A549 (cell line): ENCODE data around the gene LASP1. TPM values are rescaled to one million over a fixed set of nuclear protein-coding genes. Genes with fewer than 3 reads are reported as not detected.
A peak's percentile ranks its signal among the peaks of the same experiment; 100 is the strongest.

ENCODE experiments used
- ATAC-seq, 2 experiments: fragments of 200-7000 bp in 1 of 2; fragments of >200 bp in 1 of 2; cut with Nextera tagmentation in 1 of 2; cut with Tn5 transposase in 1 of 2; 3 replicates each; pipeline versions ENCODE4 v1.8.0 to v1.9.1; 2018 to 2020; ENCODE audit warnings: mild to moderate bottlenecking in 1 of 2, moderate library complexity in 1 of 2
- CTCF ChIA-PET: fragments of 300-600 bp; sonication (Branson Sonifier 250); formaldehyde crosslinking; extraction: SDS; loops from one replicate; lab custom pipeline; 2021; ENCODE audit warnings: antibody characterized with exemption, inconsistent platforms; lab: Yijun Ruan, JAX
- POLR2A ChIA-PET: fragments of 350-600 bp; formaldehyde crosslinking; extraction: SDS; loops from one replicate; lab custom pipeline; 2021; ENCODE audit warnings: antibody characterized with exemption, inconsistent platforms; lab: Yijun Ruan, JAX
- DNase-seq, 2 experiments: peaks; one replicate each; pipeline versions ENCODE4 v3.0.0 to v3.0.0-alpha.2; 2011 to 2016; ENCODE audit warnings: low read depth in 1 of 2, low spot score in 1 of 2
- FAIRE-seq: peaks from 2 replicates; lab custom pipeline; 2011; peaks lifted over from hg19 to GRCh38; lab: Jason Lieb, UNC
- H3K27ac ChIP-seq, 2 experiments: fragments of >200 bp; sonication (Bioruptor Twin); formaldehyde crosslinking; 3 replicates each; pipeline ENCODE4 v1.5.1; 2016 to 2017
- H3K4me1 ChIP-seq: fragments of >200 bp; sonication (Bioruptor Twin); formaldehyde crosslinking; 3 replicates; pipeline ENCODE4 v1.6.1; 2016
- H3K4me2 ChIP-seq: fragments of >200 bp; sonication (Bioruptor Twin); formaldehyde crosslinking; 3 replicates; pipeline ENCODE4 v1.6.1; 2016
- H3K4me3 ChIP-seq: fragments of >200 bp; sonication (Bioruptor Twin); formaldehyde crosslinking; 3 replicates; pipeline ENCODE4 v1.5.1; 2016
- H3K9me3 ChIP-seq: fragments of >200 bp; sonication (Bioruptor Twin); formaldehyde crosslinking; 3 replicates; pipeline ENCODE4 v1.6.1; 2016
- BHLHE40 ChIP-seq: IDR thresholded peaks from 2 replicates; pipeline ENCODE4 v1.6.1; 2012; ENCODE audit warnings: low read depth, low read length, inconsistent platforms
- CEBPB ChIP-seq, 2 experiments: fragments of >200 bp in 1 of 2; sonication (Bioruptor Twin) in 1 of 2; formaldehyde crosslinking in 1 of 2; IDR thresholded peaks; 2 replicates each; pipeline ENCODE4 v1.6.1; 2012 to 2016
- CHD2 ChIP-seq: fragments of 150-350 bp; IDR thresholded peaks from 2 replicates; pipeline ENCODE4 v1.6.1; 2014; ENCODE audit warnings: low read length; ENCODE audit not compliant: partially characterized antibody
- CHD4 ChIP-seq: fragments of 200-600 bp; sonication (generic); IDR thresholded peaks from 2 replicates; pipeline ENCODE4 v1.6.1; 2016; ENCODE audit warnings: antibody characterized with exemption, mild to moderate bottlenecking, borderline replicate concordance
- E2F6 ChIP-seq: IDR thresholded peaks from 2 replicates; pipeline ENCODE4 v1.6.1; 2012; ENCODE audit warnings: low read depth, borderline replicate concordance
- EHF ChIP-seq: fragments of 250-450 bp; sonication (Bioruptor Pico); IDR thresholded peaks from 2 replicates; pipeline ENCODE4 v1.5.0; 2020; ENCODE audit warnings: mild to moderate bottlenecking
- EP300 ChIP-seq, 2 experiments: fragments of >200 bp; sonication (Bioruptor Twin); formaldehyde crosslinking; IDR thresholded peaks; 2 replicates in 1 of 2; 3 replicates in 1 of 2; pipeline ENCODE4 v1.6.1; 2016 to 2017
- ESRRA ChIP-seq: fragments of 150-350 bp; IDR thresholded peaks from 2 replicates; pipeline ENCODE4 v1.6.1; 2014; ENCODE audit warnings: mild to moderate bottlenecking, low read length, borderline replicate concordance
- FOSB ChIP-seq: fragments of 250-450 bp; sonication (Bioruptor Pico); IDR thresholded peaks from 2 replicates; pipeline ENCODE4 v1.5.0; 2020; ENCODE audit warnings: mild to moderate bottlenecking, moderate library complexity
- FOSL2 ChIP-seq, 2 experiments: fragments of 450-650 bp in 1 of 2; fragments of >200 bp in 1 of 2; sonication (Bioruptor Twin) in 1 of 2; formaldehyde crosslinking; IDR thresholded peaks; 2 replicates each; pipeline versions ENCODE4 v1.5.0 to v1.6.1; 2016 to 2020; ENCODE audit warnings: mild to moderate bottlenecking in 1 of 2, moderate library complexity in 1 of 2
- GATA3 ChIP-seq: IDR thresholded peaks from 2 replicates; pipeline ENCODE4 v1.6.1; 2012; ENCODE audit warnings: borderline replicate concordance
- HDAC2 ChIP-seq: fragments of 200-600 bp; sonication (generic); IDR thresholded peaks from 2 replicates; pipeline ENCODE4 v1.6.1; 2016
- HEYL ChIP-seq: fragments of 250-450 bp; sonication (Bioruptor Pico); IDR thresholded peaks from 2 replicates; pipeline ENCODE4 v1.8.0; 2021; ENCODE audit warnings: mild to moderate bottlenecking, moderate library complexity
- HMGXB4 ChIP-seq: fragments of 250-450 bp; sonication (Bioruptor Pico); IDR thresholded peaks from 2 replicates; pipeline ENCODE4 v1.5.0; 2021; ENCODE audit warnings: mild to moderate bottlenecking, moderate library complexity, borderline replicate concordance
- HOXB5 ChIP-seq: fragments of 250-450 bp; sonication (Bioruptor Pico); IDR thresholded peaks from 2 replicates; pipeline ENCODE4 v1.5.0; 2020; ENCODE audit warnings: mild to moderate bottlenecking, moderate library complexity
- JUN ChIP-seq, 2 experiments: fragments of >200 bp; sonication (Bioruptor Twin); formaldehyde crosslinking; IDR thresholded peaks; 2 replicates in 1 of 2; 3 replicates in 1 of 2; pipeline ENCODE4 v1.6.1; 2016 to 2017
- JUNB ChIP-seq: fragments of >200 bp; sonication (Bioruptor Twin); formaldehyde crosslinking; IDR thresholded peaks from 2 replicates; pipeline ENCODE4 v1.6.1; 2016
- KDM5A ChIP-seq: fragments of 200-600 bp; sonication (generic); IDR thresholded peaks from 2 replicates; pipeline ENCODE4 v1.6.1; 2016; ENCODE audit warnings: antibody characterized with exemption, mild to moderate bottlenecking
- MAFK ChIP-seq: fragments of 450-650 bp; IDR thresholded peaks from 2 replicates; pipeline ENCODE4 v1.6.1; 2014; ENCODE audit not compliant: partially characterized antibody
- PHF8 ChIP-seq: fragments of 200-600 bp; sonication (generic); IDR thresholded peaks from 2 replicates; pipeline ENCODE4 v1.6.1; 2016; ENCODE audit warnings: low read depth, mild to moderate bottlenecking, antibody characterized with exemption, moderate library complexity, borderline replicate concordance
- POLR2A ChIP-seq: IDR thresholded peaks from 2 replicates; pipeline ENCODE4 v1.6.1; 2012; ENCODE audit warnings: mild to moderate bottlenecking, low read length
- POLR2AphosphoS2 ChIP-seq: conservative IDR thresholded peaks from 2 replicates; pipeline ENCODE4 v1.6.1; 2012; ENCODE audit warnings: low read length, improper control_type of control experiment, inconsistent platforms
- RAD21 ChIP-seq, 2 experiments: fragments of >200 bp in 1 of 2; sonication (Bioruptor Twin) in 1 of 2; formaldehyde crosslinking in 1 of 2; IDR thresholded peaks in 1 of 2; conservative IDR thresholded peaks in 1 of 2; 2 replicates in 1 of 2; 3 replicates in 1 of 2; pipeline ENCODE4 v1.6.1; 2012 to 2018; ENCODE audit warnings: inconsistent platforms in 1 of 2
- RARB ChIP-seq: fragments of 250-450 bp; sonication (Bioruptor Pico); IDR thresholded peaks from 2 replicates; pipeline ENCODE4 v1.8.0; 2021; ENCODE audit warnings: mild to moderate bottlenecking, moderate library complexity
- RCOR1 ChIP-seq: fragments of 150-350 bp; IDR thresholded peaks from 2 replicates; pipeline ENCODE4 v1.6.1; 2014; ENCODE audit warnings: antibody characterized with exemption, low read length, low read depth
- RFX5 ChIP-seq: fragments of 450-650 bp; IDR thresholded peaks from 2 replicates; pipeline ENCODE4 v1.7.1; 2014; ENCODE audit warnings: antibody characterized with exemption, mild to moderate bottlenecking, moderate library complexity
- RNF2 ChIP-seq: fragments of 200-600 bp; sonication (generic); IDR thresholded peaks from 2 replicates; pipeline ENCODE4 v1.6.1; 2016; ENCODE audit warnings: low read depth, mild to moderate bottlenecking, antibody characterized with exemption, moderate library complexity, borderline replicate concordance
- SMC3 ChIP-seq: fragments of >200 bp; sonication (Bioruptor Twin); formaldehyde crosslinking; IDR thresholded peaks from 3 replicates; pipeline ENCODE4 v1.6.1; 2018; ENCODE audit warnings: inconsistent platforms
- TFCP2L1 ChIP-seq: fragments of 250-450 bp; sonication (Bioruptor Pico); IDR thresholded peaks from 2 replicates; pipeline ENCODE4 v1.5.0; 2021; ENCODE audit warnings: mild to moderate bottlenecking
- TP53 ChIP-seq: fragments of 250-450 bp; sonication (Bioruptor Pico); IDR thresholded peaks from 2 replicates; pipeline ENCODE4 v1.5.0; 2021; ENCODE audit warnings: mild to moderate bottlenecking, moderate library complexity
- ZNF302 ChIP-seq: fragments of 250-450 bp; sonication (Bioruptor Pico); IDR thresholded peaks from 2 replicates; pipeline ENCODE4 v1.9.0; 2021; ENCODE audit warnings: inconsistent platforms, mild to moderate bottlenecking, moderate library complexity
- WGBS: methylation state at CpG from one replicate; pipeline ENCODE4 v1.1.6; 2017; ENCODE audit errors: missing lambda C conversion rate; 5-methylcytosine and 5-hydroxymethylcytosine counted together
- polyA plus RNA-seq, 4 experiments: library from polyadenylated mRNA; depleted of rRNA in 3 of 4; stranded (reverse); fragments of >200 nt; fragmentation: RNase III in 1 of 4; extraction: RNeasy Plus Mini Kit Qiagen cat#74134 plus additional on column Dnase treatment in 1 of 4; gene quantifications; 2 replicates in 3 of 4; 3 replicates in 1 of 4; pipeline ENCODE4 v1.2.3, GENCODE V29; 2011 to 2017
- TF ChIP-seq, protein P1 (sequence below): IDR thresholded peaks from 2 replicates; pipeline ENCODE4 v1.6.1; 2012
- TF ChIP-seq, protein P2 (sequence below): fragments of >200 bp; sonication (Bioruptor Twin); formaldehyde crosslinking; IDR thresholded peaks from 3 replicates; pipeline ENCODE4 v1.5.1; 2016
- TF ChIP-seq, protein P3 (sequence below): fragments of 450-650 bp; IDR thresholded peaks from 2 replicates; pipeline ENCODE4 v1.6.1; 2014; ENCODE audit warnings: antibody characterized with exemption

The LASP1 gene
- polyA plus RNA-seq, 2 of the 4 experiments (the other 2 are of a cell fraction): 145 to 281 TPM

DNA sequence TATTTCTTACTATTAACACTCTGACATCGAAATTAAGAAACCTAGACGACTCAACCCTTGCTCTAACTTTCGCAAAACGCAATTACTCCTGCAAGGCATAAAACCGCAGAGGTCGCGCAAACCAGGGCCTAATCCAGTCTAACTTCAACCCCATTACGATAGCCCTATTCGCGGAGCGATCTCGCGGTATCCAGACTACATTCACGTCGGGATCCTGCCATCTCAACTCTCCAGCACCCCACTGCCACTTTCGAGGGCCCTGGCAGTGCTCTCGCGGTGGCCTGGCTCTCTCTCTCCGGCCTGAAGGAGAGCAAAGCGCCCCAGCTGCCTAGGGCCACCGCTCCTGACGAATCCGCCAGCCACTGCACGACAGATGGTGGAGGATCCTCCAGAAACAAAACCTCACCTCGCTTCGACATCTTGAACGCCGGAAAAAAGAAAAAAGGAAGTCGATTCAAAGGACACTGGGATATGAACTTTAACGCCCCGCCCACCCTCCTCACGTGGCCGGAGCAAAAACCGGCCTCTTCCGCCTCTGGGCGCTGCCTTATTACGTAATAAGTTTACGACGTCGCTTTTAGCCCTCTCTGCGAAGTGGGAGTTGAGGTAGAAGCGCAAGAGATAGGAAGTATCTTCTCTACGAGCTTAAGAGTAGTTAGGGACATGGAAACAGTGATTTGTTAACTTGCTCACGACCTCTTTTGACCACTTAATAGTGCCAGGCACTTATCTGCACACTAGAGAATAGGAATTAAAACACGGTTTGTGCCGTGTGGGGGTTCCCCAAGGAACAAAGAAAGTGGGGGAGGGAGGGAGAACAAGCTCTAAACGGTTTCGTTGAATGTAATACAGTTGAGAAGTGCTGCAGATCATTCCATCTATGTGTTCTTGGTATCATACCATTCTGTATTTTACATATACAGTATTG lies 16.3 kb upstream of the LASP1 start, which contains the start of gene RPL23:
RPL23 (minus strand) TSS at position 430 of the 928 bp plus-strand sequence; CDS start at position 419, 11 bp downstream.
- FAIRE-seq (peak; percentile 49), DNase-seq (peak; percentile 93 to 99), ATAC-seq (peak; percentile 91 to 95)
- Histone ChIP-seq H3K4me1 (peaks cover 24% of the 10 kb centered on the region), H3K4me2 (peak within 1 kb of the TSS; percentile 94), H3K9me3 (no peaks in the 10 kb centered on the region), H3K4me3 (peak within 1 kb of the TSS; percentile 87), H3K27ac (peak within 1 kb of the TSS; percentile 85 to 93)
- CTCF ChIA-PET: interaction anchor here (0.7 to 1.7 kb wide), 10 partner anchors 9 to 299 kb away, joined by 3 to 8 read pairs (median 5); partner anchors contain the start of gene LASP1
- 1% methylated on average over 48 of the region's 48 CpGs for WGBS
- POLR2A ChIA-PET: interaction anchor here (0.6 to 4.5 kb wide), 18 partner anchors 10 to 315 kb away, joined by 3 to 83 read pairs (median 6); partner anchors contain the start of genes CWC25, FBXO47 and LASP1
- TF ChIP-seq HEYL (CRISPR knock-in tag): no peak
- no peak for TF ChIP-seq ESRRA
- TF ChIP-seq JUNB: no peak
- peak in 1 of 2 experiments; percentile 10; a peak in 1 of 5 replicates for TF ChIP-seq RAD21 (conservative IDR thresholded peaks at IDR 0.05 in 1 of 2, IDR thresholded peaks at IDR 0.05 in 1 of 2)
- TF ChIP-seq RARB (CRISPR knock-in tag): peak; percentile 56; the same call in 1 of the 2 replicates
- TF ChIP-seq, protein P1, sequence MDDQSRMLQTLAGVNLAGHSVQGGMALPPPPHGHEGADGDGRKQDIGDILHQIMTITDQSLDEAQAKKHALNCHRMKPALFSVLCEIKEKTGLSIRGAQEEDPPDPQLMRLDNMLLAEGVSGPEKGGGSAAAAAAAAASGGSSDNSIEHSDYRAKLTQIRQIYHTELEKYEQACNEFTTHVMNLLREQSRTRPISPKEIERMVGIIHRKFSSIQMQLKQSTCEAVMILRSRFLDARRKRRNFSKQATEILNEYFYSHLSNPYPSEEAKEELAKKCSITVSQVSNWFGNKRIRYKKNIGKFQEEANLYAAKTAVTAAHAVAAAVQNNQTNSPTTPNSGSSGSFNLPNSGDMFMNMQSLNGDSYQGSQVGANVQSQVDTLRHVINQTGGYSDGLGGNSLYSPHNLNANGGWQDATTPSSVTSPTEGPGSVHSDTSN: no peak
- TF ChIP-seq HDAC2: peak; percentile 71; the same call in 1 of the 2 replicates
- peak; percentile 18; the same call in 1 of the 3 replicates for TF ChIP-seq SMC3
- peak; percentile 96 for TF ChIP-seq CHD2
- TF ChIP-seq HMGXB4 (CRISPR knock-in tag): peak; percentile 76; the same call in 1 of the 2 replicates
- peak; percentile 16 for TF ChIP-seq FOSB (CRISPR knock-in tag)
- TF ChIP-seq, protein P2, sequence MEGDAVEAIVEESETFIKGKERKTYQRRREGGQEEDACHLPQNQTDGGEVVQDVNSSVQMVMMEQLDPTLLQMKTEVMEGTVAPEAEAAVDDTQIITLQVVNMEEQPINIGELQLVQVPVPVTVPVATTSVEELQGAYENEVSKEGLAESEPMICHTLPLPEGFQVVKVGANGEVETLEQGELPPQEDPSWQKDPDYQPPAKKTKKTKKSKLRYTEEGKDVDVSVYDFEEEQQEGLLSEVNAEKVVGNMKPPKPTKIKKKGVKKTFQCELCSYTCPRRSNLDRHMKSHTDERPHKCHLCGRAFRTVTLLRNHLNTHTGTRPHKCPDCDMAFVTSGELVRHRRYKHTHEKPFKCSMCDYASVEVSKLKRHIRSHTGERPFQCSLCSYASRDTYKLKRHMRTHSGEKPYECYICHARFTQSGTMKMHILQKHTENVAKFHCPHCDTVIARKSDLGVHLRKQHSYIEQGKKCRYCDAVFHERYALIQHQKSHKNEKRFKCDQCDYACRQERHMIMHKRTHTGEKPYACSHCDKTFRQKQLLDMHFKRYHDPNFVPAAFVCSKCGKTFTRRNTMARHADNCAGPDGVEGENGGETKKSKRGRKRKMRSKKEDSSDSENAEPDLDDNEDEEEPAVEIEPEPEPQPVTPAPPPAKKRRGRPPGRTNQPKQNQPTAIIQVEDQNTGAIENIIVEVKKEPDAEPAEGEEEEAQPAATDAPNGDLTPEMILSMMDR: no peak
- TF ChIP-seq GATA3: peak; percentile 28; the same call in 1 of the 2 replicates
- TF ChIP-seq CHD4: no peak
- peak; percentile 93 for TF ChIP-seq TFCP2L1
- TF ChIP-seq RFX5: 0 out of 2 replicates have a peak, but pooled peaks have one; percentile 49
- TF ChIP-seq RCOR1: no peak
- no peak; the same call in 1 of the 2 replicates for TF ChIP-seq ZNF302 (CRISPR knock-in tag)
- TF ChIP-seq, protein P3, sequence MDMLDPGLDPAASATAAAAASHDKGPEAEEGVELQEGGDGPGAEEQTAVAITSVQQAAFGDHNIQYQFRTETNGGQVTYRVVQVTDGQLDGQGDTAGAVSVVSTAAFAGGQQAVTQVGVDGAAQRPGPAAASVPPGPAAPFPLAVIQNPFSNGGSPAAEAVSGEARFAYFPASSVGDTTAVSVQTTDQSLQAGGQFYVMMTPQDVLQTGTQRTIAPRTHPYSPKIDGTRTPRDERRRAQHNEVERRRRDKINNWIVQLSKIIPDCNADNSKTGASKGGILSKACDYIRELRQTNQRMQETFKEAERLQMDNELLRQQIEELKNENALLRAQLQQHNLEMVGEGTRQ: peak; percentile 96
- peak; percentile 97 for TF ChIP-seq POLR2A
- no peak for TF ChIP-seq BHLHE40
- peak; percentile 82; the same call in 1 of the 2 replicates for TF ChIP-seq KDM5A
- TF ChIP-seq TP53 (CRISPR knock-in tag): peak; percentile 8; the same call in 1 of the 2 replicates
- peak; percentile 82 to 93 for TF ChIP-seq CEBPB (IDR thresholded peaks at IDR 0.05)
- no peak for TF ChIP-seq EP300 (IDR thresholded peaks at IDR 0.05)
- no peak; the same call in 1 of the 2 replicates for TF ChIP-seq E2F6
- no peak for TF ChIP-seq MAFK
- TF ChIP-seq PHF8: peak; percentile 76
- no peak for TF ChIP-seq FOSL2 (IDR thresholded peaks at IDR 0.05)
- TF ChIP-seq FOSL2 (CRISPR knock-in tag; IDR thresholded peaks at IDR 0.05): peak; percentile 34; the same call in 1 of the 2 replicates
- TF ChIP-seq JUN (IDR thresholded peaks at IDR 0.05): peak; percentile 99 to 100
- no peak for TF ChIP-seq RNF2
- no peak; the same call in 1 of the 2 replicates for TF ChIP-seq POLR2AphosphoS2
- no peak; the same call in 1 of the 2 replicates for TF ChIP-seq HOXB5 (CRISPR knock-in tag)
- peak; percentile 64; the same call in 1 of the 2 replicates for TF ChIP-seq EHF (CRISPR knock-in tag)
